ENCODE data around the gene KRTAP12-1.

Gene KRTAP12-1

DNA sequence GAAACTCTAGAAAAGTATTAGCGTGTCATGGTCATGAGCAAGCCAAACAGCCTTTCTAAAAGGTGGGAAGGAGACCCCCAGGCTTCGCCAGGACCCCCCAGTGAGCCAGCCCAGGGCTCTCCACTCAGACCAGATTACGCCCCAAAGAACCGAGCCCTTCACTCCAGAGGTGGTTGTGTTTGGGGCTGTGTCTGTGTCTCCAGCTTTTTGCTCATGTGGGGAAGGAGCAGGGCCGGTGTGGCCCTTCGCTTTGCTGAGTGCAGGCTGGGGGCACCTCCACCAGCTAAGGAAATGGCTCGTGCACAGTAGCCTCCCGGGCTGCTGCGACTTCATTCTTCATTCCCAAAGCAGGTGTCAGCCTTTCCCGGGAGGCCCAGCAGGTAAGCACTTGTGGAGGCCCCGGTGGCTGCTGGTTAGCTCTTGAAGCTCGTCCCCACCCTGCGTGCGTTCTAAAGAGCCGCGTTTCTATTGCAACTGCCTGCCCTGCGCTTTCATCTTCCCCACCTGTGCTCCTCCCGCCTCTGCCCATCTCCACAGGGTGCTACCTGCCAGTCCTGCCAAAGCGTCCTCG is 28.9 kb upstream of the KRTAP12-1 start:
- peak; percentile 93 for DNase-seq

DNA sequence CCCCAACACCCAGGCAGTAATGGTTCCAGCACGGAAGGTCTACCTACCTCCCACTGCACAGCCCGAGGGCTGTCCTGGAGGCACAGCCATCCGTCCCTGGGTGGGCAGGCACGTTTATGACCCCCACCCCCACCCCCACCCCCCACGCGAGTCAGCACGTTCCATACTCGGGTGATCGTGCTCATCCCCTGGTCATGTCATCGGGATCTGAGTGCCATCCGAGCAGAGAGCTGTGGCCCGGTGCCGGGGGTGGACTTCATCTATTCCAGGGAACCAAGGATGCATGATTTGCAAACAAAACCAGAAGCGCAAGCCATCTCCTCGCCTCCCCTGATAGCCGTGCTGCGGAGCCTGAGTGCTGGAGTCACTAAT is 28.3 kb upstream of the KRTAP12-1 start:
- DNase-seq, result peak; percentile 40

DNA sequence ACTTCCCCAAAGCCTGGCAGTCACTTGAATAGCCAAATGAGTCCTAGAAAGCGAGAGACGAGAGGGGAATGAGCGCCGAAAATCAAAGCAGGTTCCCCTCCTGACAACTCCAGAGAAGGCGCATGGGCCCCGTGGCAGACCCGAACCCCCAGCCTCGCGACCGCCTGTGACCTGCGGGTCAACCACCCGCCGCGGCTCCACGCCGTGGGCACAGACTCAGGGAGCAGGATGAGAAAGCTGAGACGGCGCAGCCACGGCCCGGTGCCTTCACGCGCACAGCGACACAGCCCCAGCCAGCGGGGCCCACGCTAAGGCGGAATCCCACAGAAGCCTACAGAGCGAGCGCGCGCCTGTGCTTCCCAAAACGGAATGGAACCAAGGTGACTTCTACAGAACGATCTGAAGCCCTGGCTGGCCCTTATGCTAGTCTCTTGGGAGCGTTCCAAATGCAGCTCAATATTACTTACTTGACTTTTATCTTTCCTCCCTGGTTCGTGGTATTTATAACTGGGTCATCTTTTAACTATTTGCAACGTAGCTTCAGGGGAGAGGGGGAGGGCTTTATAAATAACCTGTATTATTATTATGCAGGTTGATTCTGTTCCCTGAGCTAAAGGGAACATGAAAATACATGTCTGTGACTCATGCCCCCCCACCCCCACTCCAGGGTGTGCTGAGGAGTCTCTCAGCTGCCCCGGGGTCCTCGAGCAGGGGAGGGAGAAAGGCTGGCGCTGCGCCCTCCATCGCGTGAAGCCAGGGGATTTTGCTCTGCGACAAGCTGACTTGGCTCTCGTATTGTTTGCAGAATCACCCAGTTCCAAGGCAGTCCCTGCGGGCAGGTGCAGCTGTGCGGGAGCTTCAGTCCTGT is 27.7 kb upstream of the KRTAP12-1 start:
- peak; percentile 90 for DNase-seq

DNA sequence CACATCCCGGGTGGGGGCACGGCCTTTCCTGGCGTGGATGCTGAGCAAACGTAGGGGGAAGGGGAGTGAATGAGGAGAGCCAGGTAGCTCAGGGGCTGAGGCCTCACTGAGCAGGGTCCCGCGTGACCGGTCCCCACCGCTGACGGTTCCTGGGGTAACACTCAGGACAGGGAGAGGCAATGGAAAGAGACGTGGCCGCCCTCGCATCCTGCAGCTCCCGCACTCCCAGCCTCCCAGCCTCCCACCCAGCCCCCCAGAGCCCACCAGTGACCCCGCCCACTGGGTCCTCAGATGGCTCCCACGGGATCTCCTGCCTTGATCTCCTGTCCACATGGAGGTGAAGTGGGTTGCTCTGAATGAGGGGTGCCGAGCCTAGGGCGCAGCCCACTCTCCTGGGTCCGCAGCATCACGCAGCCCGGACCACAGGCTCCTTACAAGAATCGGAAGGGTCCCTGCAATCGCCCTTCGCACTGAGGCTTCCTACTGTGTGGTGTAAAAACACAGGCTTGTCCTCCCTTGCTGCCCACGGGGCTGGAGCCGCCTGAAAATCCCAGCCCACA is 27.0 kb upstream of the KRTAP12-1 start:
- no peak for DNase-seq

DNA sequence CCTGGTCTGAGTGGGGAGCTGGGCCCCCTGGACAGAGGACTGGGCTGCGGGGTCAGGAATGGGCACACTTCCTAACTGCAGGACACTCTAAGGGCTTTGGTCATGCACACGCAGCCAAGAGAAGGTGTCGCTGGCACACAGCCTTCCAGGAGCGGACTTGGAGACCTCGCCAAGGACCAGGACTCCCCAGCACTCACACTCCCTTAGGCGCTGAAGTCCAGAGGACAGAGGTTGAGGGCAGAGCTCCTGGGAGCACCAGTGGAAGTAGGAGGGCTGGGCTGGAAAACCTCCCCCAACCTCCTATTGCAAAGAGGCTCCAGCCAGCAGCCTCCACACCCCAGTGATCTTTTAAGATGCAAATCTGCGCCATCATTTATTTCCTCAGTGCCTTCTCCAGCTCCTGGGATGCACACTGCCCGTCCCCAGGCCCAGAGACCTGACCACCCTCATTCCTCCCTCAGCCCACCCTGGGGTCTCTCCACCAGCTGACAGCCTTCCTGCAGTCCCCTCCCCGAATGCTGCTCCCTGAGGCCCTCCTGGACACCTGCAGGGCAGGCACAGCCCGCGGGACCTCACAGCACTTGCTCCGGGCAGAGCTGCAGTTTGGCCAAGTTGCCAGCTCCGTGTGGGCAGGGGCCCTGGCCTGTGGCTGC is 26.4 kb upstream of the KRTAP12-1 start:
- no peak for DNase-seq

DNA sequence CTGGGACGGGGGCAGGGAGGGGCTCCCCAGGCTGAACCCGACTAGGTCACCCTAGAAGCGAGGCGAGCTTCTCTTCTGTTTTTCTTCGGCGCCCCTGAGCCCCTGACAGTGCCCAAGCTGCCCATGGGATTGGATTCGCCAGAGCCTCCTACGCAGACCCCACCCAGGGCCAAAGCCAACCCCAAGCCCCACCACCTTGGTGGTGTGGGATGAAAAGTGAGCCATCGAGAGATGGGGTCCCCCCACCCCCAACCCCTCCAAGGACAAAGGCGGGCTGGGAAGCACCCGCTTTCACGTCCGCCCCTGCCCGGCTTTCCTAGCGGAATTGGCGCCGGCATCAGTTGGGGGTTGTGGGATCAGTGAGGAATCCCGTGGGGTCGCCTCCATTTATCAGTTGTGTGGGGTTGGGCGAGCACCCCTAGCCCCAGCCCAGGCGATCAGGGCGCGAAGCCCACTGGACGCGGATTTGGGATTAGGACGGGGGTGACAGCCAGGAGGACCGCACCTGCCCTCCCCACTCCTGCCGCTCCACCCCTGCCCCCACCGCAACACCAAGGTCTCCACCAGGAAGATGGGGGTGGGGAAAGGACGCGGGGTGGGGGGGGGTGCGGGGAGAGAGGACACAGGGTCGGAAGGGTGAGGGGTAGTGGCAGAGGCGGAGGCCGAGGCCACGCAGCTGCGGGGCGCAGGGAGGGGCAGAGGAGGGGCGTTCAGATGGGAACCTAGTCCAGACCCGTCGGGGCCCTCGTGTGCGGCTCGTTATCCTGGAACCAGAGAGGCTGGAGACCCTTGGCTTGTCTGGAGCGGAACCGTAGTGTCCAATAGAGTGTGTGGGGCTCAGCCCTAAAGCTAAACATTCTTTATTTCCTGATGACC is 25.0 kb upstream of the KRTAP12-1 start:
- DNase-seq, result no peak

DNA sequence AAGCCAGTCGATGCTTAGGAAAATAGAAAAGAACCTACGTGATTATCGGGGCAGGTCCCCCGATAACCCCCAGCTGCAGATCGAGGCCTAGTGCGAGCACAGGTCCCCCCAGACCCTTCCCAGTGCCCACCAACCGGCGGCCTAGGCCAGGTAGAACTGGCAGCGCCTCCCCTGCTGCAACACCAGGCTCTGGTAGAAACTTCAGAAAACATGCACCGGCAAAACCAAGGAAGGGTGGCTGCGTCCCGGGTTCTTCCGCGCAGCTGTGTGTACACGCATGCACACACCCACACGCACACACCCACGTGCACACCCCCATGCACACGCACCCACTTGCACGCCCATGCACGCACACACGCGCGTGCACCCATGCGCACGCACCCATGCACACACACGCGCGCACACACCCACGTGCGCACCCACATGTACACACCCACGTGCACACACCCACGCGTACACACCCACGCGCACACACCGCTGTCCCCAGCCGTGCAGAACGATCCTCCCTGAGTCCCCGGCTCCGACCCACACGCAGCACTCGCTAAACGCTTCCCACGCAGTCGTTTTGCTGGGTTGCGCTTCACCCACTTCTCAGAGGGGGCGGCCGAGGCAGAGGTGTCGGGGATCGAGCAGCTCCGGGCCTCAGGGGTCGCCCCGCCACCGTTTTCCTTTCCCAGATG is 24.2 kb upstream of the KRTAP12-1 start:
- no peak for DNase-seq

DNA sequence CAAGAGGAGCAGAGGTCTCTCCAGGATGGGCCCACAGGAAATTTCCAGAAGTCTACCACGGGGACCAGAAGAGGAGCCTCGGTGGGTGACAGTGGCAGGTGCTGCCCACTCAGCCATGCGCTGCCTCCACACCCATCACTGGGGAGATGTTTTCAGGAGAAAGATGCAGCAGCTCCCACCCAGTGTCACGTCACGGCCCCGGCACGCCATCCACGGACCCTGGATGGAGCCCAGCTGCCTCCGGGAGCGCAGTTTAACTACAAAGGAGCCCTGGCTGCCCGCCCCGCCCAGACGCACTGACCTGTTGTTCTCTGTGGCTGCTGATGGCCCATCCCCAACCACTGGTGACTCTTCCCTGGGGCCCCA is 22.7 kb upstream of the KRTAP12-1 start:
- no peak for DNase-seq

DNA sequence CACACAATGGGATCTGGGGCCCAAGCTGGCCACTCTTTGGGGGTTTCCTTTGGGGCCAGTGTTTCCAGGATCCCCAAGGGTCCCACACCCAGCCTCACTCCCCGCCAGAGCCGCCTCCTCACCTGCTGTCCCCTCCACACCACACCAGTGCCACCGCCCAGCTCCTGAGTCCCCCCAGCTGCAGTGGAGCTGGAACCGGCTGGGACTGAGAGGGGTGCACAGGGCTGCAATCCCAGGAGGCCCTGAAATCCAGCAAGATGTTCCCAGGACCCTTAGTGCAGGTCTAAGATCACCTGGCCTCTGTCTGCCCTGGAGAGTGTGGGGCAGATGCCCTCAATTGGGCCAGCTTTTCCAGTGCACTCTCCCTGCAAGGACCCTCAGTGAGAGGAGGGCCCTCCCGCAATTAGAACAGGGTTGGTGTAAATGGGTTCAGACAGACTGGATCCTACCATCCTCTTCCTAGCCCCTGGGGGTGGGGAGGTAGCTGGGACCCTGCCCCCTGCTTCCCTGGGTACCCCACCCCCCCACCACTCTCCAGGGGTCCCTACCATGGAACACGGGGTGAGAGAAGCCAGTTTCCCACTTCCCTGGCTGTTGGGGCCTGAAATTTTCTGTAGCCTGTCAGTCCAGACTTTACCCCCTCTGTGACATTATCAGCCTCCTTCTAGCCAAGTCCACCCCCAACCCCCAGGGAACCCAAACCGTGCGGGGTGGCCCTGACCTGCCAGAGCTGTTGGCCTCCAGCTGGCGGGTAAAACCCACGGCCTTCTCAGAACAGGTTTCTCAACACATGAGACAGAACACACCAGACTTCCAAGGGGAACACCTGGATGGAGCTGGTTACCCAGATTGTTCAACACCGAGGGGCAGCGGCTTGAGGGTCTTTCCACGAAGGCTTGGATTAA is 22.0 kb upstream of the KRTAP12-1 start:
- DNase-seq, result no peak

DNA sequence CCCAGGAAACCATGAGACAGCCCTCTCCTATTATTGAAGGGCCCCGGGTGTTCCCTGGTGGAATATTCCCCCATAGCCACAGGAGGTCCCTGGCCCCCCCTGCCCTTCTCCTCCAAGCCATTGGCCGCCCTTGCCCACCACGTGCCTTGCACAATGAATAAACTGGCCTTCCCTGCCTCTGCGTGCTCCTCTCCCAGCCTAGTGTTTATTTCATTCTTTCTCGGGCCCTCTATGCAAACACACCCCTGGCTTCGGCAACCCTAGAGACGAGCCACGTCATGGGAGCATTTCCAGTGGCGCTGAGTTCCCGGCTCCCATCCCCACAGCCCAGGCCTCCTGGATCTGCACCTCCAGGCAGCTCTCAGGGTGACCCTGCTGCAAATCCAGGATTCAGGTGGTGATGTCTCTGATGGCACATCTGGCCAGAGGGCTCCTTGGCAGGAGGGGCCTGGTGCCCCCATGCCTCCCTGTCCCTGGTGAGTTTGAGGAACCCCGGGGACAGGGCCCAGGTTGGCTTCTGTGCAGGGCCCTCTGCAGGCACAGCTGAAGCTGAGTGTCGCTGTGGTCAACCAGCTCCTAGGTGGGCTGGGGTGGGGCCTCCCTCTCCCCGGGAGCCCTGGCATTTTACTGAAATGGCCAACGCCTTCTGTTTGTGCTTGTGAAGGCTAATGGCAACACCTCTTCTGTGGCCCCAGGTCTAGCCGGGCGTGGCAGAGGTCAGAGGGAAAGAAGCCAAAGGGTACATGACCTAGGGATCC is 21.2 kb upstream of the KRTAP12-1 start:
- no peak for DNase-seq

DNA sequence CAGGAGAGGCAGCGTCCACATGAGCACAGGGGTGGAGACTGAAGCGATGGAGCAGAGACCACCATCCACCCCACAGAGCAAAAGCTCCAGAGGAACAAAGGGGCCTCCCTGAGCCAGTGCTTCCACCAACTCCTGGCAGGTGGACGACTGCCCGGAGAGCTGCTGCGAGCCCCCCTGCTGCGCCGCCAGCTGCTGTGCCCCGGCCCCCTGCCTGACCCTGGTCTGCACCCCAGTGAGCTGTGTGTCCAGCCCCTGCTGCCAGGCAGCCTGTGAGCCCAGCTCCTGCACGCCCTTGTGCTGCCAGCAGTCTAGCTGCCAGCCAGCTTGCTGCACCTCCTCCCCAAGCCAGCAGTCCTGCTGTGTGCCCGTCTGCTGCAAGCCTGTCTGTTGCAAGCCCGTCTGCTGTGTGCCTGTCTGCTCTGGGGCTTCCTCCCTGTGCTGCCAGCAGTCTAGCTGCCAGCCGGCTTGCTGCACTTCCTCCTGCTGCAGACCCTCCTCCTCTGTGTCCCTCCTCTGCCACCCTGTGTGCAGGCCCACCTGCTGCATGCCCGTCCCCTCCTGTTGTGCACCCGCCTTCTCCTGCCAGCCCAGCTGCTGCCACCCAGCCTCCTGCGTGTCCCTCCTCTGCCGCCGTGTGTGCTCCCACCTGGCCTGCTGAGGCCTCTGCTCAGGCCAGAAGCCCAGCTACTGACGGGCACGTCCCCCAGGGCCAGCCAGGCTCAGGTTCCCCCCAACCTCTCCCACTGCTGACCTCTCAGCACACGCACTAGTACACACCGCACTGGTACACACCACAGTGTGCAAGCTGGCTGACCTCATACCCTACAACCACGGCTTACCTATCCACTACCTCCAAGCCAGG is 20.4 kb upstream of the KRTAP12-1 start:
- no peak for DNase-seq

DNA sequence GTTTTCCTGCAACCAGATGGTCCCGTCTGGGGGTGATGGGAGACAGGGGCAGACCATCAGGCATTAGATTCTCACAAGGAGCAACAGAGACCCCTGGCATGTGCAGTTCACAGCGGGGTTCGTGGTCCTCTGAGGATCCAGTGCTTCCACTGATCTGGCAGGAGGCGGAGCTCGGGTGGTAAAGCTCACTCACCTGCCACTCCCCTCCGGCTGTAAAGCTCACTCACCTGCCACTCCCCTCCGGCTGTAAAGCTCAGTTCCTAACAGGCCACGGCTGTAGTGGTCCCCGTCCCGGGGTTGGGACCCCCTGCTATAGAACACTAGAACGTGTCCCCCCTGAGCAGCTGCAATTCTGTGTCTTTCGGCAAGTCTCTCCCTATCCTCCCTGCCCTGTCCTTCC is 19.6 kb upstream of the KRTAP12-1 start:
- no peak for DNase-seq

DNA sequence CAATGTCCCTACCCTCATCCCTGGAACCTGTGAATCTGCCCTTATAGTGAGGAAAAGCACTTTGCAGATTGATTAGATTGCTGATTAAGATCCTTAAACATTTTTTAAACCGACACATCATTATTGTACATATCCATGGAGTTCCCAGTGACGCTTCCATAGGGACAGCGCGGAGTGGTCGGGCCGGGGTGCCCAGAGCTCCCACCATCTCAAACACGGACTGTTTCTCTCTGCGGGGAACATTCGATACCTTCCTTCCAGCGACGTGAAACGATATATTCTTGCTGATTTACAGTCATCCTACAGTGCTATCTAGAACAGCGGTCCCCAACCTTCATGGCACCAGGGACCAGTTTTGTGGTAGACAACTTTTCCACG is 19.0 kb upstream of the KRTAP12-1 start:
- DNase-seq, result no peak

DNA sequence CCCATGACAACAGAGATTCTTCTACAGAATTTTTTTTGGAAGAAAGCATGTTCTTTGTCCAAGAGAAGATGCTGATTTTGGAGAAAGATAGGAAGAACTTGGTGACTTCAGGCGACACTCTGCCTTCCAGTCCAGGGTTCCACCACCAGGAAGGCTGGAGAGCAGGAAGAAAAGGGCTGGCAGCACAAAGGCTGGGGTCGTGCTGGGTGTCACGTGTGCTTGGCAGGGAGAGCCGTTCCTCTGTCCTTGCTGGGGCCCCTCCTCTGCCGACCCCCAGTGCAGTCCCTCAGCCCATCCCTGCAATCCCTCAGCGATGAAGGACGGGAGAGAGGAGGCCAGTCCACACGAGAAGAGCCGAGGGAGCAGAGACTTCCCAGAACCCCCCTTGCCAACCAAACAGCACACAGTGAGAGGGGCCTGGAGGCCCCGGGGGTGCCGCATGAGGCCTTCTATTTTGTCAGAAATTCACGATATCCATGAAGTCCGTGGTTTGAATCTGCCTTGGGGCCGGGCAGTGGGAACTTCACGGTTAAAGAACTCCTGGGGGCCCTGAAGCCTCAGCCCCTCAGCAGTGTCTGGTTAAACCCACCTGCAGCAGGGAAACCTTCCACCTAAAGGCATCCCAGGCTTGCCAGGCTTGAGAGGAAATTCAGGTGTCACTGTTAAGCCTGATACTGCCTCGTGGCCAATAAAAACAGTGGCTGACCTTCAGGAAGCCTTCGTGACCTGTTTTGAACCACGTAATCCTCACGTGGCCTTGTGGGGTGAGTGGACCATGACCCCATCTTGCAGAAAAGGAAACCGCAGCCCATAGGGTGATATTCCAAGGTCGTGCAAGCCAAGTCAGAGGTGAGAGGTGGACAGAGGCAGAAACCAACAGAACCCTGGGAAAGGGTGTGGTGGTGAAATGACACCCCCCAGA is 18.4 kb upstream of the KRTAP12-1 start:
- DNase-seq, result no peak

DNA sequence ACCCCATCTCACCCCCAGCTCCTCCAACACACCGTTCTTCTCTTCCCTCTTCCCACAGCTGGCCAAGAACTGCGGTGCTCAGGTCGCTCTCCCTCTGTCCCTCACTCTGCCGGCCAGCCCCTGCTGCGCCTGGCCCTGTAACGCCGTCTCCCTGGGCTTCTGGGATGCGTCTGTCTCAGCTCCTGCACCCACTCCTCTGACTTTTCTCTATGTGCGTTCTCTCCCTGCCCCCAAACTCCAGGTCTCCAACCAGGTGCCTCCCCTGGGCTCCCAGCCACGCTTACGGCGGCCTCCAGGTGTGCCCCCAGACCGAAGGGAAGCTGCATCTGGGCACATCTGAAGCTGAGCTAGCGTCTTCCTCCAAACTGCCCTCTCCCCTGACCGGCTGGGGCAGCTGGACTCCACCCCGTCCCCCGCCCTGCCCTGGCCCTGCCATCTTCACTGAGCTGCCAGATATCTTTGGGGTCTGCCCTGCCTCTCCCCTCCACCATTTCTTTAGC is 17.6 kb upstream of the KRTAP12-1 start:
- DNase-seq, result no peak

DNA sequence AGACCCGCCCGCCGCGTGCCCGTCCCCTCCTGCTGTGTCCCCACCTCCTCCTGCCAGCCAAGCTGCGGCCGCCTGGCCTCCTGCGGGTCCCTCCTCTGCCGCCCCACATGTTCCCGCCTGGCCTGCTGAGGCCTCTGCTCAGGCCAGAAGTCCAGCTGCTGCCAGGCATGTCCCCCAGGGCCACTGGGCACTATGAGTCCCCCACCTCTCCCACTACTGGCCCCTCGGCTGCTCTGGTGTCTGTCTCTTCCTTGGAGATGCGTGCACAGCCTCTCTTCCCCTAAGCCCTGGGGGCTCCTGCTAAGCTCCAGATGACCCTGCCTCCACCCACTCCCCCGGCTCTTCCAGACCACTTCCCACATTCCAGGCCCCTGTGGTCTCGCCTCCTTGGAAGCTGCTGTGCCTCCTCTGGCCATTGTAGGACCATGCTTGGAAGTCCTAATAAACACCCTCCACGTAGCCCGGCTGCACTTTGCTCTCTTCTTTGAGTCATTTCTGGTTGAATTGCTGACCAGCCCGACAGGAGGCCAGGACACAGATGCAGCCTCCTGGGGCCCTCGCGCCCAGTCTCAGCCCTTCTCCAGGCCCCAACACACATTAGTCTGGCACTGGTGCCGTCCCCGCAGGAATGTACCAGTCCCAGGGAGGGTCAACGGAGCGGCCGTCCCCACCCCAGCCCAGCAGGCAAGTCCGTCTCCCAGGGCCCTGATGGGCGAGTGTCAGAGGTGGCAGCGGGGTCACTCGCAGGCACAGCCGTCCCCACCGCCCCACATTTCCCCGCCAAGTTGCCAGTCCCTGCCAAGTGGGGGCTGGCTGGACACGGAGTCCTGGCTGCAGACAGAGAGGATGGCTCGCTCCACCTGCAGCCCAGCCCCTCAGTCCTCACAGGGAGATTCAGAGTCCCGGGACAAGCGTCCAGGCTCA is 16.1 kb upstream of the KRTAP12-1 start:
- DNase-seq, result no peak

Data from NCI-H1105 treated with DMSO at 0.1 percent for 48 hours (cell line).